HG02840 (cell line): ENCODE results near the gene CARD14.

Experiments
- ATAC-seq: cut with Tn5 transposase; IDR thresholded peaks from one replicate; pipeline ENCODE4 v1.9.1; 2021; ENCODE audit warnings: mild to moderate bottlenecking, moderate library complexity, moderate number of reproducible peaks; ENCODE audit not compliant: unreplicated experiment, low FRiP score

The CARD14 gene

DNA sequence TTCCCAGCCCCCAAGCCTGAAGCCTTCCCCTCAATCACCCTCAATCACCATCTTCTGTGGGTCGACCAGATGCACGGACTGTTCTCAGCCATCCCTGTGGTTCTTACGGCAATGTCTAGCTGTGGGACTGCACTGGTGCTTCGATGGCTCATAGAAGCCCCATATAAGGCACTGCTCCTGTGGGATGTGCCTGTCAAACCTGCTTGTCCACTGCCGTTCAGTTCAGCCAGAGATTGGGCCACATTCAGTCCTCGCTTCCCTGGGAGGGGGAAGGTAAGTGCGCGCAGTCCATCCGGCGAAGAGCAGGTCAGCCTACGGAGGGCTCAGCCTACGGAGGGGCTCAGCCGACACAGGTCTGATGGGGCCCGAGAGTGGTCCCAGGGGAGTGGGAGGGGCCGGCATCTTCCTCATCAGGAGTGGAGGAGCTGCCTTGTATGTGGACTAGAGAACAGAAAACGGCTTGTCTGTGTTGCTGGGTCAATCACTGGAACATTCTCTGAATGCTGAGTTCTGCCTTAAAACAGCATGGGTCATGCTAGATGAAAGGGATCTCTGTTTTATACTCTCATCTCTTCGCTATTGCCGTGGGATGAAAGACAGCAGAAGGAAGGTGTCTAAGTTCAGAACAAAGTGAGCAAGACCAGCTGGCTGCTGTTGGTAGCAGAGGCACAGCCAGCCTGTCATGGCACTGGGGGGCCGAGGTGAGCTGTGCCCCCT, at the start of gene CARD14:
Gene CARD14, plus strand, starts transcription at position 247 of the 717 bp plus-strand sequence. CDS start 11,409 bp downstream, outside the sequence.
- ATAC-seq: no peak

DNA sequence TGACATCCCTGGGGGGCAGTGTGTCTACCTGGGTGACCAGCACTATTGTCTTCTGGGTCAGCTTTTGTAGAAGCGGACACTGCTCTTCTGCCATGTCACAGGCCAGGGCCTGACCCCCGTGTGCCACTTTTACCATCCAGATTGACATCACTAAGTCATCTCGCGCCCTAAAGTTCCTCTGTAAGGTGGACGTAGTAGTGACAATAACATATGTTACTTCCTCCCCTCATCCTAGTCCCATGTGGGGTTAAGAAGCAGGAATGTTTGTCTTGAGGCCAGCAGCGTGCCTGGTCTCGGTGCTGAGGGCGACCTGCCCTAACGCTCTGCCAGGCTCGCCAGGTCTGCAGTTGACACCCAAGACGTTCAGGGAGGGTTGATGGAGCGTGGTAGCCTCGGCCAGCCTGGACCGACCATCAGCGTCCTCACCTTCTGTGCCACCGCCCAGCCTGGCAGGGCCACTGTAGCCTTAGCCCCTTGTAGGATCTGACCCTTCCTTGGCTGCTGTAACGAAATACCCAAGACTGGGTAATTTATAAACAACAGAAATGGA, 47.7 kb upstream of the CARD14 start:
- ATAC-seq: no peak

DNA sequence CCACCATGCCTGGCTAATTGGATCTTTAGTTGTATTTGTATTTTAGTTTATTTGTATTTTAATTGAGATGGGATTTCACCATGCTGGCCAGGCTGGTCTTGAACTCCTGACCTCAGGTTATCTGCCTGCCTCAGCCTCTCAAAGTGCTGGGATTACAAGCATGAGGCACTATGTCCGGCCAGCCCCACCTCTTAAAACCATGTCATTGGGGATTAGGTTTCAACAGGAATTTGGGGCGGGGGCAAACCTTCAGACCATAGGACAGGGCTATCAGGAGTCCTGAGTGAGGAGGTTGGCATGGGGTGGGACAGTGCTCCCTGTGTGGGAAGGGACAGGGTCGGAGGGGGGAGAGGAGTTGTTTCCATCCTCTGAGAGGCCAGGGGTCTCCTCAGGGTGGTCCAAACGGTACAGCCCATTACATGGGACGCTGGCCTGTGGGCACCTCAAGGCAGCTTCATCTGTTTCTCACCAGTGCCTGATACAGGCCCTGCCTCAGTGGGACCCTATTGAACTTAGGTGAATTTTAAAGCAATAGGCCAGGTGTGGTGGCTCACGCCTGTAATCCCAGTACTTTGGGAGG, 46.8 kb upstream of the CARD14 start:
- ATAC-seq: no peak

DNA sequence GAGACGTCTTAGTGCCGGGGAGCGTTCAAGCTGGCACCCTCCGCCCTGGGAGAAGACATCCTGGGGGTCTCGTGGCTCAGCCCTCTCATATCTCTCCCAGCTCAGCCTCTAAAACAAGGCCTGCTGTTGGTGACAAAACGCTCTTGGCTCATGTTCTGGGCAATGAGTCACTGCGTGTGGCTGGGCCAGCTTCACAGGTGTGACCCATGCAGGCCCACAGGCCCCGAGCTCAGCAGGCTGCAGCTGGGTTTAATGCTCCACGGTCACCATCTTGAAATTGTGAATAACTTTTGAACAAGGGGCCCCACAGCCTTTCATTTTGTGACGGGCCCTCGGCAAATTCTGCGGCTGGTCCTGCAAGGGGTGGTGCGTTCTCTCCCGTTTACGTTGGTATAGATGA, 46.0 kb upstream of the CARD14 start:
- ATAC-seq: no peak

DNA sequence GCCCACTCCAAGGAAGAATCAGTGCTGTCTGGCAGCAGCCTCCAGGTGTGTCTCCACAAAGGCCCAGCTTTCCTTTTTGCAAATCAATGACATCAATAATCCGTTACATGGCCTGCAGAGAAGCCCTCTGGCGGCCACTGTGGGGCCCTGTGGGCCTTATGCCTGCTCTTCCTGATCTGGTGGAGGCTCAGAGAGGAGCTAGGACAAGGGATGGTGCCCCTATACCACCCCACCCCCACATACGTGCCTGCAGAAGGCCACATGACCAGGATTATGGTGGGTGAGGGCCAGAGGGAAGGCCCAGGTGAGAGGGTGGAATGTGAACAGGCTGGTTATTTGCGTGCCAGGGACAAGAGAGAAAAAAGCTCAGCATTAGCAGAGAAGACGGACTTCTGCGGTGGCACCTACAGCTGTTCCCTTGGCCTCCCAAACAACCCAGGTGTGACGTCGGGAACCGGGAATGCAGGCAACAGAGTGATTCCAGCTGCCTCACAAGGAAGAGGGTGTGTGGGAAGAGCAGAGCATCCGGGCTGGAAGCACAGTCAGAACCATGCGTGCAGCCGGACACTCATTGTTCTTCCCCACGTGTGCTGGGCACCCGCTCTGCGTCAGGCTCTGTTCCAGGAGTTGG, 45.4 kb upstream of the CARD14 start:
- ATAC-seq: no peak

DNA sequence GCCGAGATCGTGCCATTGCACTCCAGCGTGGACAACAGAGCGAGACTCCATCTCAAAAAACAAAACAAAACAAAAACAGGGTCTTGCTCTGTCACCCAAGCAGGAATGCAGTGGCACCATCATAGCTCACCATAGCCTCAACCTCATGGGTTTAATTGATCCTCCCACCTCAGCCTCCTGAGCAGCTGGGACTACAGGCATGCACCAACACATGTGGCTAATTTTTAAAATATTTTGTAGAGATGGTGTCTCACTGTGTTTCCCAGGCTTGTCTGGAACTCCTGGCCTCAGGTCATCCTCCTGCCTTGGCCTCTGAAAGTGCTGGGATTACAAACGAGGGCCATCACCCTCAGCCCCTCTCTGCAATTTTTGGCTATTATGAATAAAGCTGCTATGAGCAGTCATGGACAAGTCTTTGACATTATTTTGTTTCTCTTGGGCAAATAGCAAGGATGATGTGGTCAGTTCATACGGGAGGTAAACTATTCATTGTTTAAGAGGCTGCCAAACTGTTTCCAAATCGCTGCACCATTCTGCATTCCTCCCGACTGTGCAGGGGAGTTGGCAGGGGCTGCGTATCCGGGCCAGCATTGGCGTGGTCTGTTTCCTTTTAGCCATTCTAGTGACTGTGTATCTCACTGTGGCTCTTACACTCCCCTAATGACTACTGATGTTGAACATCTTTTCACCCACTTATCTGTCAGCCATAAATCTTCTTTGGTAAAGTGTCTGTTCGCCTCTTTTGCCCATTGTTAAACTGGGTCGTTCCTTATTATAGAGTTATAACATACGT, 44.0 kb upstream of the CARD14 start:
- no peak for ATAC-seq

DNA sequence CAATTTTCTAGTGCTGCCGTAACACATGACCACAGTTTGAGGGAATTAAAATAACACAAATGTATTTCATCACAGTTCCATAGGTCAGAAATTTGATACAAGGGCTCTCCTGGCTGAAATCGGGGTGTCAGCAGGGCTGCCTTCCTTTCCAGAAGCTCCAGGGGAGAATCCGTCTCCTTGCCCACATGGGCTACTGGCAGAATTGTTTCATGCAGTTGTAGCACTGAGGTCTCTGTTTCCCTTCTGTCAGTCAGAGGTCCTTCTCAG, 43.4 kb upstream of the CARD14 start:
- no peak for ATAC-seq

DNA sequence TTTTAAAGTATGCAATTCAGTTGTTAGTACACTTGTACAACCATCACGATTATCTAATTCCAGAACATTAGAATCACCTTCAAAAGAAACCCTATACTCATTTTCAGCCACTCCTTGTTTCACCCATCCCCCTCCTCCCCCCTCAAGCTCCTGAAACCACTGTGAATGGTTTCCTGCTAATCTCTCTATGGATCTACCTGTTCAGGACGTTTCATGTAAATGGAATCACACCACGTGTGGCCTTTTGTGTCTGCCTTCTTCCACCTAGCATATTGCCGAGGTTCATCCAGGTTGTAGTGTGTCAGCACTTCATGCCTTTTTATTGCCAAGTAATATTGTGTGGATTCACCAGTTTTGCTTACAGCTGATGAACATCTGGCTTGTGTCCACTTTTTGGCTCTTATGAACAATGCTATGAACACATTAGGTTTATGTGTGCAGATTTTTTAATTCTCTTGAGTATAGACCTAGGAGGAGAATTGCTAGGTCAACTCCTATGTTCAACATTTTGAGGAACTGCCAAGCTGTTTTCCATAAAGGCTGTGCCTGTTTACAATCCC, 40.7 kb upstream of the CARD14 start:
- ATAC-seq: no peak

DNA sequence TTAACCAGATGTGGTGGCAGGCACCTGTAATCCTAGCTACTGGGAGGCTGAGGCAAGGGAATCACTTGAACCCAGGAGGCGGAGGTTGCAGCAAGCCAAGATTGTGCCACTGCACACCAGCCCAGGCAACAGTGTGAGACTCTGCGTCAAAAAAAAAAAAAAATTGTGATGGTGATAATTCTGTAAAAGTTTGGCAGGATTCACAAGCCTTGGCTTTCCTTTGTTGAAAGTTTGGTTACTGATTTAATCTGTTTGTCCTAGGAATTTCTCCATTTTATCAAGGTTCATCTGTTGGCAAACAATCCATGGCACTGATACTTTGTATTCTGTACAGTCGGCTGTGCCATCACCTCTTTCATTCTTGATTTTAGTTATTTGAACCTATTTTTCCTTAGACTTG, 38.8 kb upstream of the CARD14 start:
- no peak for ATAC-seq

DNA sequence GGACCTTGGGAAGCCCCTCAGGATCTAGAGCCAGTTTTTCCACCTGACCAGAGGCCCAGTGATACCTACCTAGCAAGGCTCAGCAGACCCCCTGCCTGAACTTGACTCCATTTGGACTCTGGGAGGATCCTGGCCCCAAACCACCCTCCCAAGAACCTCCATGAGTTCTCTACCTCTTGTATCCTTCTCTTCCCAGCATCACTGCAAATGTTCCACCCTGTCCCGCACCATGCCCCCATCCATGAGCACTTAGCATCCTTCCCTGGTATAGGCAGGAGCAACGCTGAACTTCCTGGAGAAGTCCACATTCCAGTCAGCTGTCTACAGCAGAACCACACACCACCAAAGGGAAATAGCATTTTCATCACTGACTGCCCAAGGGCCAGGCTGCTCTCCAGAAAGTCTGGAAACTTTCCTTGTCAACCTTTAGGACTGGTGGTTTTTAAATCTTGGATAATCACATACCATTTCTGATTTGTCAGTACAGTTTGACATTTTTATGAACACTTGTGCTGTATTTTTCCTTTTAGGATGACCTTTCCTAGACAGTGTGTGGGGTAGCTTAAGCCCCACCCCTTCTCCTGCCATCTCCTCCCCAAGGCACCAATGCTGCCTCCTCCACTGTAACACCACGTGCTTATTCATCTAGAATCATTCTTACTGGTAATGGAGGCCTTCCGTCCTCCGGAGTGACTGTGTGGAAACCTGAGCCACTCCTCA, 36.8 kb upstream of the CARD14 start:
- ATAC-seq: no peak

DNA sequence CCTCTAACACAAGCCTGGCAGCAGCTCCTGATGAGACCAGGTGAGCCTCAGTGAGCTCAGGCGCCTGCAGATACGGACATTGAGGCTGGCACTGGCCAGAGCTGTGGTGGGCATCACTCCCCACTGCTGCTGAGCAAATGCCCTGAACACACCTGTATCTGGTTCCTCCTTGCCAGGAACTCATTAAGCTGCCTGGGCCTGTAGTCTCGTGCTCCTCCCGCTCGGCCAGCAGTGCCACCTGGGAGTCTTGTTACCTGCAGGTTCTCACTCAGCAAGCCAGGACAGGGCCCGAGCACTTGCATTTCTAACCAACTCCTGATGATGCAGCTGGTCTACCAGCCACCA, 36.2 kb upstream of the CARD14 start:
- ATAC-seq: no peak

DNA sequence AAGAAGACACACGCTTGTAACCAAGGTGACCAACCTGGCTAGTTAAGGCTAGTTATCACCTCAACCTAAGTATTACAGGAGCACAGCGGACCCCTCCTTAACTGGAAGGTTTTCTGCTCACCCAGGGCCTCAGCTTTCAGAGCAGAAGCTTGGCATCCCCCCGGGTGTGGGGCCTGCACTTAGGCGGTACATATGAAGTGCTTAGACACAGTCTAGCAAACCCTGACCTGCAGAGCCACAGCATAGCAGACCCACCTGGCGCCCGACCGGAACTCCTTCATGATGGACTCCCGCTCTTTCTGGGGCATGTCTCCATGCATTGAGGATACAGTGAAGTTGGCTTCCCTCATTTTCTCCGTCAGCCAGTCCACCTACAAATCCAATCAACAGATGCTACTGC, 32.7 kb upstream of the CARD14 start:
- ATAC-seq: no peak

DNA sequence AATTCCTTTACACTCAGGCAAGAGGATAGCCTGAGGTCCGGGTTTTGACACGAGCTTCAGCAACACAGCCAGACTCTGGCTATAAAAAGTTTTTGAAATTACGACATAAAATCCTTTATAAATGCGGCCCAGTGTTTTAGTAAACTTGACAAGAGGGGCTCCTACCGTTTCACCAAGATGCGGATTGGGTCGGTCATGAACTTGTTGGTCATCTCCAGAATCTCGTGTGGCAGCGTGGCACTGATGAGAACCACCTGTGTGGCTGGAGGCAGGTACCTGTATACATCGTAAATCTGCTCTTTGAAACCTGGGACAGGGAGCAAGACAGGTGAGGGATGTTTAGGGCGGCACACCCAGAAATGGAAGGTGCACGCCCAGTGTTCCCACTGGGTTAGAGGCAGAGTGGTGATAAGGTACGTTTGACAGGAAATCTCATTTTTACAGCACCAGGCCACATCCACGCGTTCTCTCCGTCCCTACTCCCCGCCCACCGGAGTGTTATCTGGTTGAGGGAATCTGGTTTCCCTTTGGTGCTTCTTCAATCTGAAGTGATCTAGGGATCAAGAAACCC, 30.9 kb upstream of the CARD14 start:
- ATAC-seq: no peak

DNA sequence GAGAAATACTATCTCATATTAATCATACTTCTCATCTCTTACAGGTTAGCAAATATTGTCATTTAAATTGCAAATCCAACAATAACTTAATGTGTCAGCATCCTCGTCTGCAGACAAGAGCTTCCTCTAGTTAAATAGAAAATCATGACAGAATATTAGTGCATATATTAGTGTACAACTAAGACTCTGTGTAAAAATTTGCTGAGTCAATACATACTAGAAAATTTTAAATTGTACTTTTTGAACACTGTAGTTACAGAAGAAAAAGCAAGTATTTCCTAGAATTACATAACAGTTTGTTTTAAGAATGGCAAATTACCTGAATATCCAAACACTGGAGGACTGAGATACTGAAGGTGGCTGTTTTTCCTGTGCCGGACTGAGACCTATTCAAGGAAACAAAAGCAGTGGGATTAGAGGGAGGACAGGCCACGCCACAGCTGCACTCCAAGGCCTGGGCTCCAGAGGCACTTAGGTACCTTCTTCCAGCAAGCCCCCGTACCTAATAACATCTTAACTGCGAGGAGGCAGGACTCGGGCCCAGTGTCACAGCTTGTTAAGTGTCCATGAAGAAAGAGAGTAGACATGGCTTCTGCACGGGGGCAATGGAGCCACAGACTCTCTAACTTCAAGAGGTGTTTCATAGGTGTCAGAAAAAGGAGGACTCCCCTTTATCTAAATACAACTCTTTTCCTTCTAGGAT, 28.2 kb upstream of the CARD14 start:
- ATAC-seq: no peak

DNA sequence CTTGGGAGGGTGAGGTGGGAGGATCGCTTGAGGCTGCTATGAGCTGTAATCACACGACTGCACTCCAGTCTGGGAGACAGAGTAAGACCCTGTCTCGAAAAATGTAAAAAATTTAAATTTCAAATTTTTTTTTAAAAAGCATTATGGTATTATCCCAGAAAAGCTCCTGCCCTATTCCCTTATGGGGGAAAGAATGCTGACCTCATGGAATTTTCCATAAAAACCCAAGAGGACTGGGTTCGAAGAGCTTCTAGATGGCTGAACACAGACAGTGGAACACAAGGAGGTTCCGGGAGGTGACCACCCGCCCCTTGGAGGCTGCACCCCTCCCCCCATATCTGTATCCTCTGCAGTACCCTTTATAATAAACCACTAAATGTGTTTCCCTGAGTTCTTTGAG, 26.9 kb upstream of the CARD14 start:
- ATAC-seq: no peak

DNA sequence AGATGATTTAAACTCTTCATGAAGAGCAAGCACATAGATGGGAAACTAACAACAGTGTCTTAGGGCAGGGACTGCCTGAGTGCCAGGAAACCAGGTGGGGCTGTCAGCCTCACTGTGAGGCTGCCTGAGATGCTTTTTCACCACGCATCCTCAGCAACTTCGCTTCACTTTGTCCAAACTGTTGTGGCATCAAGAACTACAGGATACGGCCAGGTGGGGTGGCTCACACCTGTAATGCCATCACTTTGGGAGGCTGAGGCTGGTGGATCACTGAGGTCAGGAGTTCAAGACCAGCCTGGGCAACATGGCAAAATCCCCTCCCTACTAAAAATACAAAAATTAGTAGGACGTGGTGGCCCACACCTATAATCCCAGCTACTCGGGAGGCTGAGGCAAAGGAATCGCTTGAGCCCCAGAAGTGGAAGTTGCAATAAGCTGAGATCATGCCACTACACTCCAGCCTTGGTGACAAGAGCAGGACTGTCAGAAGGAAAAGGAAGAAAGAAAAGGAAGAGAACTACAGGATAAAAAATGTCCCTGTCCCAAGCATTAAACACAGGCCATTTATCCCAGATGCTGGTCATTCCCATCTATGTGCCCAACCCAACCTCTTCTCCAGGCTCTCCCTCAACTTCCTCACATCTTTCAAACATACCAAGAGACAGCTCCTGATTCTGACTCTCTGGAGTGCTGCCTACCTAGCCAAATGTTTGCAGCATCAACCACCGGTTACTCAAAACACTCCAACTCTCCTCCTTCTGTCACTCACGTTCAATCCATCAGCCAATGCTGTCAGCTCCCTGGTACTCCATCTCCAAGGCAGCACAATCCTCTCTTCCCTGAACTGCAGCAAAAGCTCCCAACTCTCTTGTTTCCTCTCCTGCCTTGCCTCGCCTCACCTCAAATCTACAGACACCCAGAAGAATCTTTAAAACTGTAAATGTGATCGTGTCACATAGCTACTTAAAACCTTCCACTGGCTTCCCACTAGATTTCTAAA, 24.5 kb upstream of the CARD14 start:
- ATAC-seq: no peak

DNA sequence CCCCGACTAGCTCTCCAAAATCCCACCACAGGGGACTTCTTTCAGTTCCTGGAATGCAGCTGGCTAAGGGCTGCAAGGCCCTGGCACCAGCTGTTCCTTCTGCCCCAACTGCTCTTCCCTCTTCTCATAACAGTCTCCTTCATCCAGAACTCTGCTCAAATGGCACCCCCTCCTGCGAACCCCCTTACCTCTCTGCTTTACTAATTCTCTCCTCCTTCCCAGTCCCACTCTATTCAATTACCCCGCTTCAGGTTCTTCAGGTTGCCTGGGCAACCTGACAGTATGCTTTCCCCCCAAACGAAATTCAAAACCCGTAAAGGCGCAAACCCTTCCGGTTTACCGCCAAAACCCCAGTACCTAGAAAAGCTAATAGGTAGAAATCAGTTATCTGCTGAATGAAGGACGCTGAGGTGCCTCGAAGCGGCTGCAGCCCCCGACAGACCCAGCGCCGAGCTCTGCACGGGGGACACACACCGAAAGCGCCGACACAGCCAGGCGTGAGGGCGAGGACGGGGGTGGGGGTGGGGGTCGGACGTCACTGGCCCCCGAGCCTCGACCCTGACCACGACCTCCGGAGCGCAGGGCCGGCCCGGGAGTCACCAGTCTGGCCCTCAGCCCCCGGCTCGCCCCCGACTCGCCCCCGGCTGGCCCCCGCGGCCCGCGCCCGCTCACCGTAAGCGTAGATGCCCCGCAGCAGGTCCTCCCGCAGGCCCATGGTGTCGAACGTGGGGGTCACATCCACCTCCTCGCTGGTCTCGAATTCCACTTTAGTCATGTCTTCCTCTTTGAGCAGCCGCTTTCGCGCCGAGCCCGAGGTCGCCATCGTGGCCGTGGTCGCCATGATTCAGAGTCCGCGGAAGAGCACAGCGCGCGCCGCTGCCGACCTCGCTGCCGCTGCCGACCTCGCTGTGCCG, 23.5 kb upstream of the CARD14 start:
- peak; percentile 19 for ATAC-seq
